NCI-H1048 (cell line): ENCODE data around the gene TMEM245.
"Not testable (repeated sequence)": the region's sequence is repeated elsewhere in the genome, so short reads cannot be mapped to it uniquely, and the experiment has no call there.

Experiments
- DNase-seq: peaks from one replicate; lab custom pipeline; 2025; lab: John Stamatoyannopoulos, UW

The TMEM245 gene

DNA sequence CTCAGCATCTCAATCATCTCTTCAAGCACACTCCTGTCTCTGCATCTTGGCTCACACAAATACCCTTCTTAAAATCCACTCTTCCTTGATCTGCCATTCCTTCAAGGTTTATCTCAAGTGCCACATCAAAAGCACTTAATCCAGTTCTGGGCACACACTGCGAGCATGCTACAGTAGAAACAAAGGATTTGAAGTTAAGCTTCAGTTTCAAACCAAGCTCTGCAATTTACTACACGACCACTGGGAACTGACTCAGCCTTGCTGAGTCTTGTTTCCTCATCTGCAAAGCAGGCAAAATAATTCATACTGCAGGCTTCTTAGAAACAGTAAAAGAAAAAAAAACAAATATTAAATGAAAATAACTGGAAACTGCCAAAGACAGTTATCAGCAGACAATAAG lies 56.0 kb downstream of the TMEM245 start:
- DNase-seq = no peak

- no peak for DNase-seq
Observed at GRCh38 chr9:109062543-109062942, 57.2 kb downstream of the TMEM245 start.

DNA sequence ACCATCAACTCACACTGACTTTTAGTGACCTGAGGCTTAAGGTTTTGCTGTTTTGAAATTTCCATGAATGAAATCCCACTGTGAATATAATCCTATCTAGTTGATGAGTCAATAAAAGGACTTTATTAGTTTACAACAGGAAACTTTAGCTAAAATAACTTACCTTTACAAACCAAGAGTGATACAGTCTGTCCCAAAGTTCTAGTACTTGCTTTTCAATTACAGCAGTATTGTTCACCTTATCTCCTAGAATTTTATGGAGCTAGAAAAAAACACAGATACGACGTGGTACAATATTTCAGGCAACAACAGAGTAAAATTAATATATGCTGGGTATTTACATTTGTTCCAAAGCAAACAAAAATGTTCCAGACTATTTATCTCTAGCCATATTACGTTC lies 59.6 kb downstream of the TMEM245 start:
- no peak for DNase-seq

GRCh38 chr9:109053121-109053520 lies 66.6 kb downstream of the TMEM245 start:
- not testable (repeated sequence) for DNase-seq

GRCh38 chr9:109052416-109052815 lies 67.3 kb downstream of the TMEM245 start:
- no peak for DNase-seq

DNA sequence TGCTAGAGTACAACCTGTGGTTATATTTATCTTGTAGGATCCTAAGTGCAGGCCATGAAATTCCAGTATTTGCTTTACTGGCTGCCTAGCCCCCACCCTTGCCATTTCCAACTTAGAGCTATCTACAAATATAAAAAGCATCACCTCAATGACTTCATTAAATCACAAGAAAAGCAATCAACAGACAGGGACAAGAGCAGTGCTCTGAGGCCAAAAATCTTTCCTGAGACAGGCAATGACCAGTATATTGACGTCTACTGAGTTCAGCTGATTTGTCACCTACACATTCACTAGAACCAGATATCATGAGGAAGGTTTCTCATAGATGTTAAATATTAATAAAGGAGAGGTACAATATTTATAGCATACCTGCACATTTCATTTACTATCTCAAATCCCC lies 68.0 kb downstream of the TMEM245 start:
- no peak for DNase-seq

DNA sequence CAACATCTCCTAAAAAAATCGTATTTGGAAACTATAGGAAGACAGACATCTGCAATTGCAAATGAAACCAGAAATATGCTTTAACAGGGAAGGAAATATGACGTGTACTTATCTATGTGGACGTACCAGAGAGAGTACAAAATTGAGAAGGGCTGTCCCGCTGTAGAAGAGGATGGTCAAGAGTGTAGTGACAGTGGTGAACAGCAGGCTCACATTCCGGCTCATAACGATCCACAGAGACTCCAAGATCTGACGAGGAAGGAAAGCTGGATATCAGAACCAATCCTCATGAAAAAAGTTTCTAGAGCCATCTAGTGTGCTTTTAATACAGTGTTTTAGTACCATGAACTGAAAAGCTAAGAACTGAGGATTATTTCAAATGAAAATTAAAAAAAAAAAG lies 69.3 kb downstream of the TMEM245 start:
- no peak for DNase-seq

DNA sequence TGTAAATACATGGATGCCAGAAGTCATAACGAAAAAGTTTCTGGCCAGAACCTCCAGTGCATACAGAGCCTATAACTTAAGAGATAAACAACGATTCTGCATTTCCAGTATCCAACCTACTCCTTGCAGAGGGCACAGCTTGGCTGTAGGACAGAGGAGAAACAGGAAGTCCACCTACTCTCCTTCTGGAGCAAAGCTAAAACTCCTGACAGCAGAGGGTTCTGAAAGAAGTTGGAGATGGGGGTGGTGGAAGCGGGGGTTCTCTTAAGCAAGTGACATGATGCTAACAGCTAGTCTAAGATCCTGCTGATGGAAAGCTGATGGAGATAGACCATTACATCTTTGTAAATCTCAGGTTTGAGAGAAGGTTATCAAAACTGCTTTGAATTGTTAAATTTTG lies 70.9 kb downstream of the TMEM245 start:
- DNase-seq = no peak

DNA sequence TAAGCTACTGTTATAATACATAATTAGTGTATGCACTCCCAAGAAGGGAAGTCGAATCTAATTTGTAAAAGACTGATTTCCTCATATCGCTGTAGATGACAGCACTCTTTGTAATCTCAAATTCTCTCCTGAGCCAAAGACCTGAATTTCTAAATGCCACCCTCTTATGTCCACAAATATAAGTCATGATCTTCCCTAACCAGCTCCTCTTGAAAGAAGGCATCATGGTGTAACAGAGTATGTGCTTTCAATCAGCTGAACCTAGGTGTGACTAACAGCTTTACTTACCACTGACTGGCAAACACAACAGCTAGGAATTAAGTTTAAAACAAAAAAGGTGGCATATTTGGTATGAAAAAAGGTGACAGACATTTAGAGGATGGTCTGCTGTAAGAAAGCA lies 72.5 kb downstream of the TMEM245 start:
- no peak for DNase-seq

DNA sequence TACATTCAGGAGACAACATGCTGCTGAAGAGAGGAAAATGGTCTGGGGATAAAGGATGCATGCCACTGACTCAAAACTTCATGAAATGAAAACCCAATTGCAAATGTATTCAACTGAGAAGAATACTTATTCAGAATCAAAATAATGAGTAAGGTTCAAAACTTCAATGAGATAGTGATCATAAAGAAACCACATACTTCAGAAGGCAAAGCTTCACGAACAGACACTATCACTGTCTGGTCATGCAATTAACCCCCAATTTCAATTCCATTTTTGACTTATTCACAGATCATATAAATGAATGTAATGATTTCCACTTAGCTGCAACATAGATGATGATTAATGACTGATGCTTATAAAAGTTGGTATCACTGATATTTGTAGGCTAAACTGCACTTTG lies 73.4 kb downstream of the TMEM245 start:
- no peak for DNase-seq

GRCh38 chr9:109043578-109043977 lies 76.2 kb downstream of the TMEM245 start:
- DNase-seq = no peak

DNA sequence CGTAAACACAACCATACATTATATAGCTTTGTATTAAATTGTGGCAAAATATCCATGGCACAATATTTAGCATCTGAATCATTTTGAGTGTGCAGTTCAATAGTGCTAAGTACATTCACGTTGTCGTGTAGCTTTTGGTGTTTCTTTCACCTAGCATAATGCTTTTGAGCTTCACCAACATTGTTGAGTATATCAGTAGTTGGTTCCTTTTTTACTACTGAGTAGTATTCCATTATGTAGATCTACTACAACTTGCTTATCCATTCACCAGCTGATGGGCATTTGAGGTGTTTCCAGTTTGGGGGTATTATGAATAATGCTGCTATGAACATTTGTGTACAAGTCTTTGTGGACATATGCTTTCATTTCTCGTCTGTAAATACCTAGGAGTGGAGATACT lies 79.2 kb downstream of the TMEM245 start:
- no peak for DNase-seq

DNA sequence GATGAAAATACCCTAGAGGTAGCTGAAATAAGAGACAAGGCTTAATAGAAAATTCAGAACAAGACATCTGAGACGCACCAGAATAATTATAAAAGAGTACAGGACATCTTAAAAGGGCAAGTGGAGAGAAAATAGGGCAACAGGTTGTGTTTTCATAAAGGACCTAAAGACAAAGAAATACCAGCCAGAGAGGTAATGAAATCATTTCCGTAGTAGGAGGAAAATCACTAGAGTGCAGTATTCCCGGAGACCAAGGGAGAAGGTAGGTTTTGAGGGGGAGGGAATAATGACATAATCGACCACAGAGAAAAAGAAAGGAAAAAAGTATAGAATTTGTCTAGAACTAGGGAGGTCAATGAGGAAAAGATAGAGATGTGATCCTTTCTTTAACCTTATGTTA lies 80.2 kb downstream of the TMEM245 start:
- no peak for DNase-seq

- DNase-seq = no peak
Observed at GRCh38 chr9:109037946-109038715, 81.6 kb downstream of the TMEM245 start.

- no peak for DNase-seq
Observed at GRCh38 chr9:109036744-109037680, 82.7 kb downstream of the TMEM245 start.

DNA sequence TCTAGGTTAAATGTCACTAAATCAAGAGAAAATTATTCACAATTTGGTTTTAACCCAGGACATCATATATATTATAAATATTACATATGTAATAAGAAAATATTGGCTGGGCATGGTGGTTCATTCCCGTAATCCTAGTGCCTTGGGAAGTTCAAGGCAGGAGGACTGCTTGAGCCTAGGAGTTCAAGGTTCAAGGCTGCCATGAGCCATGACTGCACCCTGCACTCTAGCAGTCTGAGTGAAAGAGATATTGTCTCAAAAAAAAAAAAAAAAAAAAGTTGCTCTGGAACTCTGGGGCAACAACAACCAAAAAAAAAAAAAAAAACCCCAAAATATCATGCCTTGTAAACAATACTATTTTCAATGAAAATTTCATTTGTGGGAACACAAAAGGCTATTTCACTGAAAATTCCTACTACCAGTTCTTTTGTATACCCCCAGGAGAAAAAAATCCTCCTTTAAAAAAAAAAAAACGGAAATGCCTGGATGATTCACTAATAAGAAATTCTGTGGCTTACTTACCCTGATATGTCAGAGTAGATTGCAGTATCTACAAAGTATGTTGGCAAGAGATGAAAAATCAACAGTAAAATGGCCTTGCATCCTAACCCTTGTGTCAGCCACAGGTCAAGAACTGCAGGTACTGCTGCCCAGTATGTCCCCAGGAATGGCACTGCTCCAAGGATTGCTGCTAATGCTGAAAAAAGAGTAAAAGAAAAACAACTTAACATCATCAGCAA lies 83.9 kb downstream of the TMEM245 start:
- DNase-seq = no peak

DNA sequence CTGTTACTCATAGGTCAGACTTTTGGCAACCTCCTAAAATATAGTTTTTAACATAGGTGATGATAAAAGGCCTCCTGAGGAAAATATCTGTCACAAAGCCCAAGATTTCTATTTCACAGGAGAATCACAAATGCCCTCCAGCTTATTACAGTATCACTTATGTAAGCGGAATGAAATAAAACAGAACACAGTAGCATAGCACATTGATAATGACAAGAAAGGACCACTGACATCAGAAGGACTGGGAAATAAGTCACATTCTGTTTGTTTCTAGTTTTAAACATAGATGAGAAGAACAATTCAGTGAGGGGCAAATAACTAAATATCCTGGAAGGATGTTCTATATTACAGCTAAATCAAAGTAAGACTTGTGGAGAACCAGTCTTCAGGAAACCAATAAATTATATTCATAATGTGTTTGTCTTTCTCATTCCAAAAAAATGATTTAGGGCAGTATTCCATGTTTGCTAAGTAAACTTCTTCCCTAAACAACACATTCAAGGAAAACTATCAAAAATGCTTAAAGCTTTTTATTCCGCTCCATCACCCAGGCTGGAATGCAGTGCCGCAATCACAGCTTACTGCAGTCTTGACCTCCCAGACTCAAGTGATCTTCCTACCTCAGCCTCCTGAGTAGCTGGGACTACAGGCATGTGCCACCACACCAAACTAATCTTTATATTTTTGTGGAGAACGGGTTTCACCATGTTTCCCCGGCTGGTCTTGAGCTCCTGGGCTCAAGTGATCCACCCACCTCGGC lies 85.6 kb downstream of the TMEM245 start:
- DNase-seq = no peak

- DNase-seq = no peak
Observed at GRCh38 chr9:109031241-109031640, 88.5 kb downstream of the TMEM245 start.

GRCh38 chr9:109030426-109030825 lies 89.3 kb downstream of the TMEM245 start:
- DNase-seq = no peak

DNA sequence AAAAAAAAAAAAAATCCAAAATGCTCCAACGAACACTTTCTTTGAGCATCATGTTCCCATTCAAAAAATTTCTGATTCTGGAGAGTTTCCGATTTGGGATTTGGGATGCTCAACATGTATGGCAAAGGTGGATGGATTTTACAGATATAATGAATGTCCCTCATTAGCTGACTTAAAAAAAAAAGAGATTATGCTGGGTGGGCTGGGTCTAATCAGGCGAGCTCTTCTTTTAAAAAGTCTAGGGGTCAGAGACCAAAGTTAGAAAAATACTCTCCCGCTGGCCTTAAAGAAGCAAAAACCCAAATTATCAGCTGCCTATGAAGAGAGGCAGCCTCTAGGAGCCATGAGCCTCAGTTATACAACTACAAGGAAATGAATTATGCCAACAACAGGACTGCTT lies 91.3 kb downstream of the TMEM245 start:
- no peak for DNase-seq

DNA sequence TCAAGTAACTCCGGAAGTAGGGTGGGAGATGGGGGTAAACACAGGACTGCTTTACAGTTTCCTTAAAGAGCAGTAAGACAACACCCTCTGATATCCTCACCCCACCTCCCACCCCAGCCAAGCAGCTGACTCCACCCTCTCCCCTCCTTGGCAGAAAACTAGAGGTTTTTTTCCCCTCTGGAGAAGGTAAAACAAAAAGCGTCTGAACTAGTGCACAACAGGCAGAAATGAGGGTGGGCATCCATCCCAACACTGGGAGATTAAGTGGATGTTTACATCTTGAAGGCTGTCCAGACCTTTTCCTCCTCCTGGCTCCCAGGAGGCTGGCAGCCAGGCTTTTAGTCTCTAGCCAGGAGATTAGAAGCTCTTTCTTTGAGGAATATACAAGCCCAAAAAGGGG lies 92.6 kb downstream of the TMEM245 start:
- DNase-seq = no peak

- no peak for DNase-seq
Observed at GRCh38 chr9:109026306-109026705, 93.4 kb downstream of the TMEM245 start.
